Activated CD4-positive, CD25-positive, alpha-beta regulatory T cell treated with anti-CD3 and anti-CD28 coated beads, Interleukin-2, amount 50 U/mL, for 72 hours (primary cell): ENCODE data around the gene LCA5.
"Not testable (repeated sequence)": the region's sequence is repeated elsewhere in the genome, so short reads cannot be mapped to it uniquely, and the experiment has no call there.

Experiments used
- DNase-seq: peaks from one replicate; pipeline ENCODE4 v3.0.0; 2021

The LCA5 gene

DNA sequence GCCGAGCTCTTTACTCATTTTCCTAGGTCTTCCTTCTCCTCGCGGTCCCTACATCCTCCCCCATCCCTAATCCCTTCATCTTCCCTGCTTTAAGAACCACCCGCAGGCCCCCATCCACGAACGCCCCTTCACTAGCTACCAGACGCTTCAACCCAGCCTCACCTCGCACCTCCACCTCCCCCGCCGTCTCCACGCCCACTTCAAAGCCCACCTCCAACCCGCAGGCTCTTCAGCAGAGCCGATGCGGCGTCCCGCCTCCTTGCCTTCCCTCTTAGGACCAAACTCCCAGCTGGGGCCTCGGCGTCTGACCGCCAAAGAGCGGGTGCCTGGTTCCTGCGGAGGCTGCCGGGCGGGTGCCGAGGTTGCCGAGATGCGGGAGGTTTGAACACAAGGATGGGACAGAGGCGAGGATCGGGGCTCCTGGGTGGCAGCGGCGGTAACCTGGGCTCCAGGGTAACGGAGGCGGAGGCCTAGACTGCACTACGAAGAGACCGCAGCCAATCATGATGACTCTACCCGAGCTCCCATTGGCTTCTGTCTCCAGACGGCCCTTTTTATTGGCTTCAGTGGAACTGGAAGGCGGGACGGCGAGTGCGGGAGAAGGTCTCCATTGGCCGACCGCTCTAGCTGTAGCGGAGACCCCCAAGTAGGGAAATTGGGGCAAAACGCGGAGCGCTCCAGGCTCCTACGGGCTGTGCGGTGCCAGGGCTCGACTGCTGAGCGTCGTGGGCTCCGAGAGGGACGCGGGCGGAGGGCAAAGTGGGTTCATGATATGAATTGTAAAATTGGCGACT, at the start of gene LCA5:
Gene LCA5 (minus strand): TSS at position 477 of the 794 bp plus-strand sequence. CDS start 18,536 bp downstream, outside the sequence.
- DNase-seq, result peak; percentile 64

DNA sequence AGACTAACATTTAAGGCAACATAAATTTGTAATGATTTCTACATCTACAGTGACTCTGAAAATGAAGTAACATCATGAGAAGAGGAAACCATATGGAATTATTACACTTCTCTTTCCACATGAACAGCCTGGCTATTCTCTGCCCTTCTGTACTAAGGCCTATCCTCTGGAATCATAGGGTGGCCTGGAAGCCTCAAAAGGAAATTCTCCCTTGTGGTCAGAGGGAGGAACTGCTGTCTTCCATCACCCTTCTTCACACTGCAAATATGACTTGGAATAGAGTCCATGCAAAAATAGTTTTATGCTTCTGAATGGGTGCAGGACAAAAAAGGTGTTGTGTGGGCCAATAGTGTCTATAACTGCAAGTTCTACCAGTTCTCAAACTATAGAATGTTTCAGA, 49.3 kb upstream of the LCA5 start:
- DNase-seq, result no peak

DNA sequence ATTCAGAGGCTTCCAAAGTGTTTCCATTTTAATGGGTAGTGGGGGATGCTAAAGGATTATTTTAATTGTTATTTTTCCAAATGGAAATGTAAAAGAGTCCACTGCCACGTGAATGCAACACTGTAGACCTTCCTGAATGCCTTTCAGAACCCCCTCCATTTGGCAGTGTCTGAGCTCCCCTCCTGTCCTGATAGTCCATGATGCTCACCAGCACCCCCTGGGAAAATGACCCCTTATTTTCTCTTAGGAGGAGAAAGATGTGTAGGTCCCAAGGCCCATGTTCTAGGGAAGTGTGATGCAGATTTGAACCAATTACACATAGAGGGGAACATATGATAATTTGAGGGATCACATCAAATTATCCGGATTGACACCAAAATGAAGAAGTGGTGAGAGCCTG, 47.1 kb upstream of the LCA5 start:
- no peak for DNase-seq

DNA sequence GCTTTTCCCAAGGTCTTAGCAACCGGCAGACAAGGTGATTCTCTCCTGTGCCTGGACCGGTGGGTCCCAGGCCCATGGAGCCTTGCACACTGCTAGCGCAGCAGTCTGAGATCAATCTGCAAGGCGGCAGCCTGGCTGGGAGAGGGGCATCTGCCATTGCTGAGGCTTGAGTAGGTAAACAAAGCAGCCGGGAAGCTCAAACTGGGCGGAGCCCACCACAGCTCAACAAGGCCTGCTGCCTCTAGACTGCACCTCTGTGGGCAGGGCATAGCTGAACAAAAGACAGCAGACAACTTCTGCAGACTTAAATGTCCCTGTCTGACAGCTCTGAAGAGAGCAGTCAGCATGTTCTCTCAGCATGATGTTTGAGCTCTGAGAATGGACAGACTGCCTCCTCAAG, 40.7 kb upstream of the LCA5 start:
- not testable (repeated sequence) for DNase-seq

DNA sequence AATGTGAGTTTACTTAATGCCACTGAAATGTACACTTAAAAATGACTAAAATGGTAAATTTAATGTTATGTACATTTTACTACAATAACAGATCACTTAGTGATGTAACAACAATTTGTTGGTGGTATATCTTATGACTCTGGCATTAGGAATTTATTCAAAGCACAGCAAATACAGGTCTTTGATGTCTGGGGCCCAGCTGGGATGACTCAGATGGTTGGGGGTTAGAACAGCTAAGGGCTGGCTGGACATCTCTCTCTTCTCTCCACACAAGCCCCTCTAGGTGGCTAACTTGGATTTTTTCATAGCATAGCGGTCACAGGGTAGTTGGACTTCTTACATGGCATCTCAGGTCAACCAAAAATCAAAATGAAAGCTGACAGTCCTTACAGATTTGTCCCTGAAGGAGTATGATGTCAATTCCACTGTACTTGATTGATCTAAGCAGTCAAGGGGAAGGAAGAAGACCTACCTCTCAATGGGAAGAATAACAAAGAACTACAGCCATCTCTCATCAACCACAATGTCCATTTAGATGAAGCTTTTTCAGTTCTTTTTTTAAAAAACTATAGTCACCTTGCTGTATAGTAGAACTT, 37.5 kb upstream of the LCA5 start:
- DNase-seq, result no peak

DNA sequence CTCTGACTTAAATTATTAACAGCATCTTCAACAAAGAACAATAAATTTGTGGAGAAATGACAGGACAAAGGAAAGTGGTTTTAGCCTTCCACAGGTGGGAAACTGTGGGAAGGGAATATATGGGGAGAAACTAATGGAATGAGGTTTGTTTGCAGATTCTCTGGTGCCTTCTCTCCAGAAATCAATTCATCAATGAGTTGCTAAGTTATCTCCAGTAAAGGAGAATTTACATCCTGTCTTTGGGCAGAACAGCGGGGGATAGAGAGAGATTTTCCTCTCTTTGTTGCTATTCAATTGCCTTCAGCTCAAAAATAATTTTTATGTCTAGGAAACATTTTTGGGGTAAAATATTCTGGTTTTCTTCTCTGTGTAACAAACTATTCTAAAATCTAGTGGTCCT, 36.9 kb upstream of the LCA5 start:
- DNase-seq, result no peak

DNA sequence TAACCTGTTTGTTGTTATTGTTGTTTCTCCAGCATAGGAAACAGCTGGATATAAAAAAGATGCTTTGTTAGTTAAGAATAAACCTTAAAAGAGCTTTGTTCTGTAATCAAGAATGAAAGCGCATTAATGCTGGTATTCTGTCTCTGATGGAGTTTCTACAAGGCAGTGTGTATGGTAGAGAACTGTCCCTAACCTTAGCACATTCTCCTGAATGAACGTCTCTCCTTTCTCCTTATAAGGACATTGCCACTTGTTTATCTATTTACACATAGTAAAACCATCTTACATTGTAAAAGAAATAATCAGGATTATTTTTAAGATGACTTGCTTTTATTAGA, 33.8 kb upstream of the LCA5 start:
- no peak for DNase-seq

DNA sequence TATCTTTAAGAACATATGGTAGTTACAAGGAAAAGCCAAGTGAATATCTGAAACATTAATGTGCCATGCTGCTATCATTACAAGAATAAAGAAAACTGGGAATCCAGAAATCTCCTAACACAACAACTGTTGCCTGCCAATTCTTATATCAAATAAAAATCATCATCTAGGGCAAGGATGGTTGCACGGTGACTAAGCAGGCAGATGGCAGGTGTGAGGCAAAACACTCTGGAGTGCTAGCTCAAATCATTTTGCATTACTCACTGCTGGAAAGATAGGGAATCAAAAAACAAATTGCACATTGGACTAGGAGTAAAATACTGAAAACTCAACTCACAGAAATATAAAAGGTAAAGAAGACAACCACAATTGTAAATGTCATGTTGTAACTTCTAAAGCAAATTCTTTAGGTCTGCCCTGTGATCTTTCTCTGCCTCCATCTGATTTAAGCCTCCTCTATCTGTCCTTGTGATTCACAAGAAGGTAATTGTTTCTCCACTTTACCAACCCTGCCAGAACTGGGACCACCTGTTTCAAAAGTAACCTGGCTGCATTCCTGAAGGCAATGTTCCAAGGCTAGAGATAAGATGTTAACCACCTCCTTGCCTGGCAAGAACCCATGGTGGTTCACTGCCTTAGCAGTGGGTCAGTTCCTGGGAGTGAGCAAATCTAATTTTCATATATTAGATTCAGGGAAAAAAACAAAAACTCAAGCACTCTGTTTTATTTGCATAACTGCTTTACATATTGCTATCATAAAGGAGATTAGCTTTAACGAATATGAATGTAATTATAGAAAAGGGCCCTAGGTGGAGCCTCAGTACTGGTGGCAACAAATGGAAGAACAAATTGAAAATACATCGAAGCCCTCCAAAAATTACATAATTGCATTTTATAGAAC, 33.1 kb upstream of the LCA5 start:
- no peak for DNase-seq

DNA sequence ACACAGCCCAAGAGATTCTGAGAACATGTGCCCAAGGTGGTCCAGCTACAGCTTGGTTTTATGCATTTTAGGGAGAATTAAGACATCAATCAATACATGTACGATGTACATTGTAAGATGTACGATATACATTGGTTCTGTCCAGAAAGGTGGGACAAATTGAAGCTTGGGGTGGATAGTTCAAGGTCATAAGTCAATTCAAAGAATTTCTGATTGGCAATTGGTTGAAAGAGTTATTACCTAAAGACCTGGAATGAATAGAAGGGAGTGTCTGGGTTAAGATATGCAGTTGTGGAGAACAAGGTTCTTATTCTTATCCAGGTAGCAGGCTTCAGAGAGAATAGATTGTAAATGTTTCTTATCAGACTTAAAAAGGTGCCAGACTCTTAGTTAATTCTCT, 31.8 kb upstream of the LCA5 start:
- no peak for DNase-seq

DNA sequence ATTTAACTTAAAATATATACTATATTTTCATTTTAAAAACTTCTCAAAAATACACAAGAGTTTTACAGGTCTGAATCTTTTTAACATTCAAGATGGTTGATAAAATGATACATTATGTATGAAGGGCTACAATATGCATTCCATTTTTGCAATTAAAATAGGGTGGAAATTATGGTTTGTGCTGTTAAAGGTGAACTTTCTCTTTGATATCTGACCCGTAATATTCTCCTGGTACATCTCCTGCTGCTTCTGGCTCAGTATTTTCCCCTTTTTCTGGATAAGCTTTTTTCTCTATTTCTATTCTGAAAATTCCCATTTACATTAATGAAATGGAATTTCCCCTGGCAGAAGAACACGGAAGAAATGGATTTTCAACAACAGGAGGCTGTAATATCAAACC, 27.4 kb upstream of the LCA5 start:
- no peak for DNase-seq

DNA sequence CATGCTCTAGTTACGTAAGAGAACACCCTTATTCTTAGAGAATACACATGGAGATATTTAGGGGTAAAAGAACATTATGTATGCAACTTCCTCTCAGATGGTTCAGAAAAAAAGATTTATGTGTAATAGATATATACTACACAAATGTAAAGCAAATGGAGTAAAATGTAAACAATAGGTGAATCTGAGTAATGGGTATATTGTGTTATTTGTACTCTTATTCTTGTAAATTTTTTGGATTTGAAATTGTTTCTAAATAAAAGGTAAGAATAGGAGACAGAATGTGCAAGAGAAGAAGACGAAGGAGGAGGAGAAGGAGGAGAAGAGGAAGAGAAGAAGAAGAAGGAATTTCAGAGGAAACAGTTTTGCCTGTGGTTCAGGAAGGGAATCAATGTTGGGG, 22.5 kb upstream of the LCA5 start:
- DNase-seq, result no peak

DNA sequence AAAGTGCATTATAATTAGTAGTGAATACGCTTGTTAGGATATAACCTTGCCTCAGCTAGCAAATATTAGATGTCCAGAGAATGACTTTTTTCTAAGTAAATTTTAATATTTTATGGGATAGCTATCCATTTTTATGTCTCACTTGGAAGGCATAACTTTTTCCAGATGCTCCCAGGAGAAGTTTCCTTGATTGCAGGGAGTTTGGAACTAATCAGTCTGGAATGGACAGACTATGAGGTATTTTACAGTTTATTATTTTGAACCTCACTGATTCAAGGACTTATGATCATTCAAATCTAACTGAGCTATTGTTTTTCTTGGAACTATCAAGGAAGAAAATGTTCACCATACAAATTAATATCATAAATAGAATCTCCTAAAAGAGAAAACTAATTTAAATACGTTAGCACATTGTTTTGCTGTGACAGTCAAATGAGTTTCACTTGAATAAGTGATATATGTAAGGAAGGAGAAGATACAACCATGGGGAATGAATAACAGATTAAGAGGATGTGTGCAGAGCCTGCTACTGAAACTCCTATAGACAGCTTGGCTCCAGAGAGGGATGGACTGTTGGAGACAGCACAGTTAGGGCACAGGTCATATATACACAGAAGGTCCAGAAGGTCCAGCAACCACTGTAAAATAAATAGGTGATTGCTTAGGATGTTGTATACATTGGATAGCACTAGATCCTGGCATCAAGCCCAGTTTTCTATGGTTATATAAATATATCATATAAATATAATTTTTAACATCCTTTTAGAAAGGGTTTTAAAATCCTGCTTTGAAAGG, 20.6 kb upstream of the LCA5 start:
- DNase-seq, result no peak

DNA sequence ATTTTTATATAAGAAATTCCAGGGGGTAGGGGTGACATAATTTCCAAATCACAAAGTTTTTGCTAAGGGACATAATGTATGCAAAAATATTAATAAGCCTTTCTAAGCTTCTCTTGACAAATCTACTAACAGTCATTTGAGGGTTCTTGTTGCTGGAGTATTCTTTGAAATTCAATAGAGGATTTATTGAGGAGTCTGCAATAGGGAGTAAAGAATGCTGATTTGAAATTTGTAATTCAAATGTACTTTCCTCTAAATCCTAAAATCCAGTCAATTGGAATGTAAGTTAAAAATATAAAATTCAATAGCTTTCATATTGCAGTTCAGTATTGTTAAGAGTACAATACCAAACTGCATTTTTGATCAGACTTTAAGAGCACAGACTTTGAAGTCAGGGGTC, 17.1 kb upstream of the LCA5 start:
- DNase-seq, result no peak

DNA sequence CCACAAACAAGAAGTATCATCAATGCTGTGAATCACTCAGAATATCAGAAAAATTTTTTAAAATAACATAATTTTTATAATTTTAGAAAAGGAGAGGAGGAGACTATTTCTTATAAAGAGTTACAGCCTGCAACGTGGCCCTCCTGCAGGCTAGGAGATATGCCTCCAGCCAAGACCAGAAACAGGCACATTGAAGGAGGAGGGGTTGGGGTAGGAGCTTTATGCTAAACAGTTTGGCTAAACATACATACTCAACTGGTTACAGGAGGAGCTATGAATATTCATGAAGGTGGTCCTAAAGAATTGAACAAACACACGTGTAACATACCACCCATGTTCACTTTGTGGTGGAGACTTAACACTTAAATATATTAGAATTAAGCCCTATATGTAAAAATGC, 14.2 kb upstream of the LCA5 start:
- no peak for DNase-seq

DNA sequence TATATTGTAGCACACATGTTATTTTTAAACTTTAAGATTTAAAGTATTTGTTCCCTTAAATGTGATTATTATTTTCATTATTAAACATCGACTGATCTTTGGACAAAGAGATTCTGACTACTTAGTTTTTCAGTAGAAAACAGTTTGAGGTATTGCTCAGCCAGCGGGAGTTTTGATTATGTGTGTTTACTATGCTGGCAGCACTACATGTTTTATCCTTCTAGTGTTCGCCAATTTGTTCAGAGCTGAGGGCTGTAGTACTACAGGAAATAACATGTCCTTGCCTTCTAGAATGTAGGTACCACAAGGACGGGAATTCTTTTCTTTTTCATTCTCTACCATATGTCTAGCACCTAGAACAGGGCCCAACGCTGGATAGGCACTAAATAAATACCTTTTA, 11.1 kb upstream of the LCA5 start:
- DNase-seq, result no peak

DNA sequence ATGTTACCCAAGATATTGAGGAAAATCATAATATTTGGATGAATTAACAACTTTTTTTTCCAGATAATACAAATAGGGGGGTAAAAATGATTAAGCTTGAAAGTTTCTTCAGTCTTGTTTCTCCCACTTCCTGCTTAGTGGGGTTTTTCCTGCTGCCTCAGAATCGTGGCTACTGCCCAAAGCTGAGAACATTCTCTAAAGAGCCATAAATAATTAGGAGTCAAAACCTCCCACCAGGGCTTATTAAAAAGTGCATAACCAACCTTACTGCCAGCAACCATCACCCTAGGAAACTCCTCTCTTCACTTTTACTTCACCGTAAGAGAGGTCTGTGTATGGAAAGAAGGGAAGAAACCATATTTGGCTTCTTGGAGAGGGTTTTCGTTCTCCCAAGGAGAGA, 9.0 kb upstream of the LCA5 start:
- DNase-seq, result no peak

DNA sequence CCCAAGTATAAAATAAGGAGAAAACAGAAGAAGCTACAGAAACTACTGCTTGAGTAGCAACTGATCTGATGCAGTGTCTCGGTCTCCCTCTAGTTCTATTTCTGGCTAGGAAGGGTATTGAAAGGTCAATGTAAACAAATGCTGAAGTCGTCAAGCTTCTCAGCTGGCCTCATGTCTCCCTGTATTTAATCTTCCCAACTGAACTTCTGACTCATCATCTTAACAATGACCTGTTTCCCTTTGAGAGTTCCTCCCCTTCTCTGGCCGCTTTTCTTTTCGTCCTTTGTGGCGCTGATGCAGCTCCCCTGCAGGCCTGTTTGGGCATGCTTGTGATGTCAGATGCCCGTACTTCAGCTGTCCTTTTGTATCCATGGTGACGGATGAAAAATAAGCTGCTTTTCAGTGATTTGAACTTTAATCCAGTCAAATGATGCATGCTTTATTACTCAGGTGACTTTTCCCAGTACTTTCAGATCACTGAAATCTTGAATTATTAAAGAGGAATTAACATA, 7.8 kb upstream of the LCA5 start:
- no peak for DNase-seq

DNA sequence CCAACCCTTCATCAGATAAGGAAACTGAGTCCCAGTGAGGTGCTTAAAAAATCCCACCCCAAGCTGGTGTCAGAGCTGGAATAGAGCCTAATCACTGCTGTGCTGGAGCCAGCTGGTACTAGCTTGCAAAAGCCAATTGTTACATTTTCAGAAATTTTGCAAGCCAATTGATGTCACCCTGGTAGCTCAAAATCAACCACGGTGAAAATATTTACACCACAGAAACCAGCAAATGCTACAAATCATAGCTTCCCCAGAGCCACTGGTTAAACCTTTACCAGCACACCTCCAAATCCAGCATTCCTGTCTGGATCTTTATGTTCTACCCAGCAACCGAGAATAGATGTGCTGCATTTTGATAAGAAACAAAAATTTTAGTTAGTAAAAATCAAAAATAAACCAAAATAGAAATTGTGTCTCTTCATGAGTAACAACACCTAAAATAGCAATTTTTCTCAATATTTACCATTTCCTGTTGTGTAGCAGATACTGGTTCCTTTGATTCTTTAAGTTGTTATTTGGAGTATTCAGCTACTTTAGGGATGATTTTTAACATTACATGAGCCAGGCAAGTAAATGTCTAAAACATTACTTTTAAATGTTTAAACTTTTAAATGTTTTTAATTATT, 7.2 kb upstream of the LCA5 start:
- DNase-seq, result no peak

DNA sequence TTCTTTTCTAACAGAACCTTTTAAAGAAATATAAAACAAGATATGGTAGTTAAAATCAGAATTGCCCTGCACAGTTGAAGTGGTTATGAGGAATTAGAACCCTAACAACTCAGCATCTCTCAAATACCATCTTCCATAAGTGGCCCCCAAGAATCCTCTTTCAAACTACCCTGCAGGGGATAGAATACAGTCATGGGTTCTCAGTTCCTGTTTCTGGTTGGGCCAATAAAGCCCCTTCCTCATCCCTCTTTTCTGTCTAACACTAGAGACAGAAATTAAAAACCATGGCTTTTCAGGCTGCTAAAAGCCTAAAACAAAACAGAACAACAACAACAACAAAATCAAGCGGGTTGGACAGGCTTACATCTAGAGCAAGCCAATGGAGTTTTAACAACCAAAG, 6.7 kb upstream of the LCA5 start:
- no peak for DNase-seq

DNA sequence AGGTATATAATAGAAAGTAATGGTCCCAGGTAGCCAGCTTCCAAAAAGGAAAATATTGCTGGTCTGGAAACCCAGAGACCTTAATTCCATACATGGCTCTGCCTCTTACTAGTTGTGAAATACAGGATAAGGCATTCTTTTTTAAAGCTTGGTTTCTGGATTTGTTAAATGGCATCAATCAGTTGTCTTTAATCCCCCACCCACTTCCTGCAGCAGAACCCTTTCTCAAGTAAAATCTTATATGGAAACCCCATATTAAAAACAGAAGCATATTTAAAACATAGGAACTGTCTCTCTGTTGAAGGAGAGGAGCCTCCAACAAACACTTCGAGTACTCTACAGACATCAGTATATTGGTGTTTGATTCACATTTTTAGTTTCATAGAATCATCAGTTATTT, 6.2 kb upstream of the LCA5 start:
- no peak for DNase-seq

DNA sequence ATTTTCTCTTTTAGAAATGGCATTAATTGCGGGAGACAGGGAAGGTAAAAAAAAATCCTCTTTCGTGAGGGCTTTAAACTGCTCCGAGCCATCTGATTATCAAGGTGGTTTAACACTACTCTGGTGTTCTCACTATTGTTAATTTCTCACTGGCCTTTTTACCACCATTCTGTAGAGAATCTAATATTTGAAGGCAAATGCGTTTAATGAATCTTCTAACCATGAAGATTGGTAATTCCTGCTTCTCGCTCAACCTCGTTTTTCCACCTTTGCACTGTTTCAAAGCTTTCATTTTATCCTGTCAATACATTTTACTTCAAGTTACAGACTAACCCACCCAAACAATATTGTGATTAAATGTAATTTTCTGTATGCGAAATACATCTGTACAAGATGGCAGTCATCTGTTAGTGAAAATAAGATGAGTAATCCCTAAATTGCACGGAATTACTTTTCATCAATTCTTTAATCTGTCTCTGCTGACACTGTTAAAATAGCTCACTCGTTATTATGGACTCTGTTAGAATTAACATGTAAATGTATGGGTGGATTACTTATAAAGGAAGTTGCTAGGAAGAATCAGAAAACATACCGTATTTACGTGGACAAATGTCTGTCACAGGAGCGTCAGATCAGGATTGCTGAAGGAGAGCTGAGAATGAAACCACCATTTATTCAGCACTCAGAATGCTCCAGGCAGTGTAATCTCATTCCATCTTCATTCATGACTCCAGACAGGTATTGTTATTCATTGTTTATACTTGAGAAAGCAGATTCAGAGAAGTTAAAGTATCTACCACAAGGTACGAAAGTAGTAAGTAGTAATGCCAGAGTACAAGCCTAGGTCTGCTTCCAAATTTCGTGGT, 1.1 kb upstream of the LCA5 start:
- no peak for DNase-seq

DNA sequence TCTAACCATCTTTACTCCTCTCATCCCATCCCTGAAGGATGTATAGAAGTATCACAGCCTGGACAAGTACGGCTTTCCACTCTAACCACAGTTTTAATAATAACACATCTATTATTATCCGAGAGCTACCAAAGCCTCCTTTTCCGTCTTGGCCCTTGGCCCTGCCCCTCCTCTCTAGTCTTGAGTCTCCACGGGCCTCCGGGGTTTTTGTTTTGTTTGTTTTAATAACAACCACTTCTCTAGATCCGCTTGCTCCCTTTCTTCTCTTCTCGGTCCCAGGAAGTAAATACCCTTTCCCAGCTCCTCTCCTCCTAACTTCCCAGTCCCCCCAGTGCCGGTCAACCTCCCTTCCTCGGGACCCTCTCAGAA, 661 bp downstream of the LCA5 start:
- DNase-seq, result no peak
